Ovary (tissue), 9 donors: ENCODE measurements around the gene GRM2. TPM values are rescaled to one million over a fixed set of nuclear protein-coding genes. Genes with fewer than 3 reads are reported as not detected.

ENCODE experiments used
- DNase-seq, 5 donors: peaks; one replicate each; pipeline ENCODE4 v3.0.0-alpha.2; 2019 to 2020
- H3K27ac ChIP-seq, 2 donors: fragments of 200-600 bp; one replicate each; pipeline versions ENCODE4 v1.5.1 to v1.8.0; 2019 to 2022
- H3K27me3 ChIP-seq: fragments of 200-600 bp; one replicate; pipeline ENCODE4 v1.8.0; 2022
- H3K36me3 ChIP-seq: fragments of 200-600 bp; sonication (generic); one replicate; pipeline ENCODE4 v1.5.1; 2019
- H3K4me1 ChIP-seq: one replicate; pipeline ENCODE4 v1.8.1; 2013; ENCODE audit warnings: mild to moderate bottlenecking, moderate library complexity; ENCODE audit not compliant: insufficient read depth
- H3K4me3 ChIP-seq: fragments of 200-600 bp; sonication (generic); one replicate; pipeline ENCODE4 v1.5.1; 2017
- H3K9me3 ChIP-seq, 2 donors: fragments of 200-600 bp in 1 of 2; sonication (generic) in 1 of 2; one replicate each; pipeline versions ENCODE4 v1.5.1 to v1.8.1; 2013 to 2019; ENCODE audit warnings: mild to moderate bottlenecking in 1 of 2, moderate library complexity in 1 of 2
- EP300 ChIP-seq: sonication (generic); formaldehyde crosslinking; IDR thresholded peaks from one replicate; pipeline ENCODE4 v1.6.1; 2017; ENCODE audit warnings: antibody characterized with exemption
- POLR2A ChIP-seq: fragments of 450-650 bp; IDR thresholded peaks from one replicate; pipeline ENCODE4 v1.6.1; 2017; ENCODE audit warnings: antibody characterized with exemption, mild to moderate bottlenecking, moderate library complexity
- WGBS, 3 donors: extraction: QIAGEN DNeasy Blood & Tissue Kit in 1 of 3; methylation state at CpG; one replicate each; pipeline versions ENCODE4 v1.1.5 to v1.1.7; 2013 to 2017; 5-methylcytosine and 5-hydroxymethylcytosine counted together
- intact Hi-C, 4 donors: fragments of 100-400 bp; cut with DNase I; formaldehyde crosslinking; loops; one replicate each; pipeline versions ENCODE4 v1.11.0 to v1.15.1; 2022 to 2023
- polyA plus RNA-seq, 2 donors: library from polyadenylated mRNA; stranded (reverse); fragments of 200-250 nt in 1 of 2; fragments of 350-450 nt in 1 of 2; fragmentation: Illumina TruSeq in 1 of 2; extraction: RNeasy Lipid Tissue Mini Kit (QIAGEN cat#74804) in 1 of 2; gene quantifications; one replicate each; pipeline ENCODE4 v1.2.3, GENCODE V29; 2013 to 2014
- total RNA-seq, 7 donors: library from RNA; depleted of rRNA in 2 of 7; stranded (reverse); fragments of >200 nt in 2 of 7; fragmentation: NEBNext Ultra II Directional in 3 of 7; extraction: Animal tissue kit (Norgen Biotek cat#: 25700) in 3 of 7; gene quantifications; one replicate each; pipeline versions ENCODE4 v1.1.0 to v1.2.4, GENCODE V29; 2016 to 2023
- TF ChIP-seq, protein P1 (sequence below), 3 donors: fragments of 450-650 bp in 2 of 3; fragments of 200-600 bp in 1 of 3; IDR thresholded peaks; one replicate each; pipeline versions ENCODE4 v1.5.1 to v1.8.0; 2016 to 2022; ENCODE audit warnings: antibody characterized with exemption in 3 of 3, mild to moderate bottlenecking in 1 of 3
- donor health status: DM: no; HTN: no; CAD: no; lungs with moderate emphysema.
- donor health status: DM: no; HTN: no; CAD: no.
- donor health status: Bipolar disorder and iron deficiency.
- donor health status: DM: yes; HTN: yes; CAD: no.
- donor health status: DM: no; HTN: no; CAD: no.
- donor health status: DM: yes; HTN: yes; CAD: no.

Gene GRM2
- total and polyA plus RNA-seq, 9 donors, result 0.10 to 0.47 (median 0.28) TPM; not detected in 3

DNA sequence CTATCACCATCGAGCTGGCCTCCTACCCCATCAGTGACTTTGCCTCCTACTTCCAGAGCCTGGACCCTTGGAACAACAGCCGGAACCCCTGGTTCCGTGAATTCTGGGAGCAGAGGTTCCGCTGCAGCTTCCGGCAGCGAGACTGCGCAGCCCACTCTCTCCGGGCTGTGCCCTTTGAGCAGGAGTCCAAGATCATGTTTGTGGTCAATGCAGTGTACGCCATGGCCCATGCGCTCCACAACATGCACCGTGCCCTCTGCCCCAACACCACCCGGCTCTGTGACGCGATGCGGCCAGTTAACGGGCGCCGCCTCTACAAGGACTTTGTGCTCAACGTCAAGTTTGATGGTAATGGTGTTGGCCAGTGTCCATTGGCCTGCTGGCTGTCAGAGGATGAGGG is 6.1 kb downstream of the GRM2 start:
- Histone ChIP-seq H3K4me3 (no peak overlapping the region), H3K27me3 (no peaks in the 10 kb centered on the region), H3K27ac (no peak overlapping the region), H3K9me3 (no peaks in the 10 kb centered on the region), H3K4me1 (no peaks in the 10 kb centered on the region), H3K36me3 (no peaks in the 10 kb centered on the region)
- TF ChIP-seq EP300 (no peak), POLR2A (no peak)
- TF ChIP-seq, protein P1, sequence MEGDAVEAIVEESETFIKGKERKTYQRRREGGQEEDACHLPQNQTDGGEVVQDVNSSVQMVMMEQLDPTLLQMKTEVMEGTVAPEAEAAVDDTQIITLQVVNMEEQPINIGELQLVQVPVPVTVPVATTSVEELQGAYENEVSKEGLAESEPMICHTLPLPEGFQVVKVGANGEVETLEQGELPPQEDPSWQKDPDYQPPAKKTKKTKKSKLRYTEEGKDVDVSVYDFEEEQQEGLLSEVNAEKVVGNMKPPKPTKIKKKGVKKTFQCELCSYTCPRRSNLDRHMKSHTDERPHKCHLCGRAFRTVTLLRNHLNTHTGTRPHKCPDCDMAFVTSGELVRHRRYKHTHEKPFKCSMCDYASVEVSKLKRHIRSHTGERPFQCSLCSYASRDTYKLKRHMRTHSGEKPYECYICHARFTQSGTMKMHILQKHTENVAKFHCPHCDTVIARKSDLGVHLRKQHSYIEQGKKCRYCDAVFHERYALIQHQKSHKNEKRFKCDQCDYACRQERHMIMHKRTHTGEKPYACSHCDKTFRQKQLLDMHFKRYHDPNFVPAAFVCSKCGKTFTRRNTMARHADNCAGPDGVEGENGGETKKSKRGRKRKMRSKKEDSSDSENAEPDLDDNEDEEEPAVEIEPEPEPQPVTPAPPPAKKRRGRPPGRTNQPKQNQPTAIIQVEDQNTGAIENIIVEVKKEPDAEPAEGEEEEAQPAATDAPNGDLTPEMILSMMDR (IDR thresholded peaks at IDR 0.05), result no peak
- DNase-seq, result peak in 2 of 5 donors; percentile 2 to 19
- WGBS, 3 donors, result 94 to 97% (median 95%) methylated on average over 19 of the region's 19 CpGs
- intact Hi-C loops, result no loop called here

DNA sequence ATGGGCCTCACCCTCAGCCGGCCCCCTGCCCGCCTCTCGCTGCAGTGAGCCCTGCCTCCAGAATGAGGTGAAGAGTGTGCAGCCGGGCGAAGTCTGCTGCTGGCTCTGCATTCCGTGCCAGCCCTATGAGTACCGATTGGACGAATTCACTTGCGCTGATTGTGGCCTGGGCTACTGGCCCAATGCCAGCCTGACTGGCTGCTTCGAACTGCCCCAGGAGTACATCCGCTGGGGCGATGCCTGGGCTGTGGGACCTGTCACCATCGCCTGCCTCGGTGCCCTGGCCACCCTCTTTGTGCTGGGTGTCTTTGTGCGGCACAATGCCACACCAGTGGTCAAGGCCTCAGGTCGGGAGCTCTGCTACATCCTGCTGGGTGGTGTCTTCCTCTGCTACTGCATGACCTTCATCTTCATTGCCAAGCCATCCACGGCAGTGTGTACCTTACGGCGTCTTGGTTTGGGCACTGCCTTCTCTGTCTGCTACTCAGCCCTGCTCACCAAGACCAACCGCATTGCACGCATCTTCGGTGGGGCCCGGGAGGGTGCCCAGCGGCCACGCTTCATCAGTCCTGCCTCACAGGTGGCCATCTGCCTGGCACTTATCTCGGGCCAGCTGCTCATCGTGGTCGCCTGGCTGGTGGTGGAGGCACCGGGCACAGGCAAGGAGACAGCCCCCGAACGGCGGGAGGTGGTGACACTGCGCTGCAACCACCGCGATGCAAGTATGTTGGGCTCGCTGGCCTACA is 8.5 kb downstream of the GRM2 start:
- TF ChIP-seq, protein P1 (IDR thresholded peaks at IDR 0.05), result no peak
- TF ChIP-seq POLR2A, result no peak
- no peak for TF ChIP-seq EP300

DNA sequence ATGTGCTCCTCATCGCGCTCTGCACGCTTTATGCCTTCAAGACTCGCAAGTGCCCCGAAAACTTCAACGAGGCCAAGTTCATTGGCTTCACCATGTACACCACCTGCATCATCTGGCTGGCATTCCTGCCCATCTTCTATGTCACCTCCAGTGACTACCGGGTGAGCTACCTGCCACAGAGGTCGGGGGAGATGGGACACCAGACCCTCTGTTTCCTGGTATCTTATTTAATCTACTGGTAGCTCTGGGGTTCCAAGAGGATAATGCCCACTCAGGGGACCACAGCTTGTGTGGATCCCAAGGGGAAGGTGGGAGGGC is 9.1 kb downstream of the GRM2 start:
- TF ChIP-seq, protein P1 (IDR thresholded peaks at IDR 0.05), result no peak
- TF ChIP-seq POLR2A (no peak), EP300 (no peak)
- no peak for DNase-seq
- Histone ChIP-seq H3K27me3 (no peaks in the 10 kb centered on the region), H3K4me3 (no peak overlapping the region), H3K4me1 (no peaks in the 10 kb centered on the region), H3K36me3 (no peaks in the 10 kb centered on the region), H3K9me3 (no peaks in the 10 kb centered on the region), H3K27ac (no peak overlapping the region)
- 94 to 97% (median 95%) methylated on average over 8 of the region's 8 CpGs for WGBS, 3 donors
- intact Hi-C loops, result no loop called here

More for the DNA sequence above, 8.5 kb downstream of the GRM2 start:
- Histone ChIP-seq H3K4me3 (no peak overlapping the region), H3K27me3 (no peaks in the 10 kb centered on the region), H3K9me3 (no peaks in the 10 kb centered on the region), H3K27ac (no peak overlapping the region), H3K36me3 (no peaks in the 10 kb centered on the region), H3K4me1 (no peaks in the 10 kb centered on the region)
- intact Hi-C loops, result no loop called here
- WGBS, 3 donors, result 93 to 94% (median 94%) methylated on average over 36 of the region's 36 CpGs
- peak in 1 of 5 donors; percentile 27 for DNase-seq

DNA sequence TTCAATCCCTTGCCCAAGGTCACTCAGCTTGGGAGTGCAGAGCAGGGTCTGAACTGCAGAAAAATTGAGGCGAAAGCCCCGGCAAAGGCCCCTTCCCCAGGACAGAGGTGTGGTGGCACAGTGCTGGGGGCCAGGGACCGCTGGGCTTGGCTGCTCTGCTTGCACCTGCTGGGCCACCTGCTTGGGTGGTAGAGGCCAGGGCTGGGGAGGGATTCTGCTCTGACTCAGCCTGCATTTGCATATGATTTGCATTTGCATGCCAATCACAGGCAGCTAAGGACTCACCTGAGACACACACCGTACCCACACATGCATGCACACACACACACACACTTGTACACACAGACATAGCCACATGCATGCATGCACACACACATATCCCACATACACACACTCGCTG is 9.9 kb downstream of the GRM2 start:
- no peaks in the 10 kb centered on the region for H3K4me1 ChIP-seq
- H3K27ac ChIP-seq, result no peak overlapping the region
- no peaks in the 10 kb centered on the region for H3K36me3 ChIP-seq
- no peaks in the 10 kb centered on the region for H3K9me3 ChIP-seq
- no peak for TF ChIP-seq POLR2A
- TF ChIP-seq, protein P1 (IDR thresholded peaks at IDR 0.05), result no peak
- TF ChIP-seq EP300, result no peak
- 80 to 86% (median 83%) methylated on average over 5 of the region's 5 CpGs for WGBS, 3 donors
- H3K27me3 ChIP-seq, result no peaks in the 10 kb centered on the region
- intact Hi-C loops, result no loop called here
- DNase-seq, result no peak
- no peak overlapping the region for H3K4me3 ChIP-seq
